HG03432 (cell line): ENCODE measurements around the gene OR4C16.

Source experiments
- ATAC-seq: cut with Tn5 transposase; IDR thresholded peaks from one replicate; pipeline ENCODE4 v1.9.1; 2021; ENCODE audit warnings: mild to moderate bottlenecking, moderate library complexity; ENCODE audit not compliant: unreplicated experiment

Gene OR4C16, protein sequence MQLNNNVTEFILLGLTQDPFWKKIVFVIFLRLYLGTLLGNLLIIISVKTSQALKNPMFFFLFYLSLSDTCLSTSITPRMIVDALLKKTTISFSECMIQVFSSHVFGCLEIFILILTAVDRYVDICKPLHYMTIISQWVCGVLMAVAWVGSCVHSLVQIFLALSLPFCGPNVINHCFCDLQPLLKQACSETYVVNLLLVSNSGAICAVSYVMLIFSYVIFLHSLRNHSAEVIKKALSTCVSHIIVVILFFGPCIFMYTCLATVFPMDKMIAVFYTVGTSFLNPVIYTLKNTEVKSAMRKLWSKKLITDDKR

DNA sequence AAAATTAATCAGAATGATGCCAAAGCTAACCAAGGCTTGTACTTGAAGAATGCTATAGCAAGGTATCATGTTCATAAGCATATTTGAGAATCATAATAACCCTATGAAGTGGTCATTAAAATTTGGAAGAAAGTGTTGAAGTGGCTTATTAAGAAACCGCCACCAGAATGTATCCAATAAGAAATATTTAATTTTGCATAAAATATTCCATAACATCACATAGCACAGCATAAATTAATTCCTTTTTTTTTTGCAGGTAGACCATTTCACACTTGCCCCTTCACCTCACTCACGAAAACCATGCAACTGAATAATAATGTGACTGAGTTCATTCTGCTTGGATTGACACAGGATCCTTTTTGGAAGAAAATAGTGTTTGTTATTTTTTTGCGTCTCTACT, at the start of gene OR4C16:
Gene OR4C16 (plus strand): TSS at position 301 of the 400 bp plus-strand sequence. CDS start 0 bp downstream, at position 301.
- no peak for ATAC-seq

DNA sequence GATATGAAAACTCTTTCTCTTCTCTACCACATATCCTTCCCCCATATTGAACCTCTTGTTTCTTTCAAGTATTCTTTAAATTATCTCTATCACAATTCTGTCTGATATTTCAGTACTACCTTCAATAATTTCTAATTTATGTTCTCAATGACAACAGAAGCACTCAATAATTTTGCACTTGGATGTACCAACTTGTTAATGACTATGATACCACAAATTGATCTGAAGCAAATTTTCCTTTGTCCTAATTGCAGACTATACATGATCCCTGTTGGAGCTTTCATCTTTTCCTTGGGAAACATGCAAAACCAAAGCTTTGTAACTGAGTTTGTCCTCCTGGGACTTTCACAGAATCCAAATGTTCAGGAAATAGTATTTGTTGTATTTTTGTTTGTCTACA, 17.8 kb upstream of the OR4C16 start, which contains the start of gene OR4C15:
Gene OR4C15 (plus strand): TSS at position 301 of the 400 bp plus-strand sequence. CDS start 0 bp downstream, at position 301.
- ATAC-seq: no peak

DNA sequence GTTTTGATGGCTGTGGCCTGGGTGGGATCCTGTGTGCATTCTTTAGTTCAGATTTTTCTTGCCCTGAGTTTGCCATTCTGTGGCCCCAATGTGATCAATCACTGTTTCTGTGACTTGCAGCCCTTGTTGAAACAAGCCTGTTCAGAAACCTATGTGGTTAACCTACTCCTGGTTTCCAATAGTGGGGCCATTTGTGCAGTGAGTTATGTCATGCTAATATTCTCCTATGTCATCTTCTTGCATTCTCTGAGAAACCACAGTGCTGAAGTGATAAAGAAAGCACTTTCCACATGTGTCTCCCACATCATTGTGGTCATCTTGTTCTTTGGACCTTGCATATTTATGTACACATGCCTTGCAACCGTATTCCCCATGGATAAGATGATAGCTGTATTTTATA, 620 bp downstream of the OR4C16 start:
- ATAC-seq: peak; percentile 96

DNA sequence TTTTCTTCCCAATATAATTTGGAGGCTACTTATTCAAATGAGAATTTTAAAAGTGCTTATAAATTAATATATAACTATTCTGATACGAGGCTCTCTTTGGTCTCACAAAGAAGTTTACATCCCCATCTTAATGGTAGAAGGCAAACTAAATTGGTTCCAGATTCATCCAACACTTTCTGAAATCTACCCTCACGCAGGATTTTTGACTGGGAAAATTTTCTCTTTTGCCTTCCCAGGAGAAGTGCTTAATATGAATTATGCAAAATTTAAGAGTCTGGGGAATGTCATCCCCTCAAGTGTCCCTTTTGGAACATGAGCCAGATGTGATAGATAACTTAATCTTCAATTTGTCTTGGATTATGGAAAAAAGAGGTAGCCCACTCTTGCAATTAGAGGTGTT, 35.6 kb downstream of the OR4C16 start, which contains the start of gene OR4C11:
Gene OR4C11 (minus strand): TSS at position 101 of the 400 bp plus-strand sequence. CDS start 3,272 bp downstream, outside the sequence.
- ATAC-seq: no peak
